T-helper 1 cell treated with Interleukin-12 subunit alpha and Interleukin-12 subunit beta and Interleukin-4 antibody, amounts not matched to agents 30 μg/mL and 1 μg/mL, for 36 hours (primary cell): ENCODE results near the gene PTGIR.

Experiments
- H3K27ac Mint-ChIP-seq: one replicate; pipeline ENCODE4 v1.8.0; 2021; ENCODE audit warnings: mild to moderate bottlenecking, mixed read lengths
- H3K27me3 Mint-ChIP-seq: one replicate; pipeline ENCODE4 v1.8.0; 2021; ENCODE audit warnings: low read depth, mixed read lengths
- H3K36me3 Mint-ChIP-seq: one replicate; pipeline ENCODE4 v1.8.0; 2021; ENCODE audit warnings: low read depth, mixed read lengths
- H3K4me1 Mint-ChIP-seq: one replicate; pipeline ENCODE4 v1.8.0; 2021; ENCODE audit warnings: low read depth, mixed read lengths
- H3K4me3 Mint-ChIP-seq: one replicate; pipeline ENCODE4 v1.8.0; 2021; ENCODE audit warnings: mild to moderate bottlenecking, moderate library complexity, mixed read lengths
- H3K9me3 Mint-ChIP-seq: one replicate; pipeline ENCODE4 v1.8.0; 2021; ENCODE audit warnings: mixed read lengths

Gene PTGIR

GRCh38 chr19:46624958-46625661 lies at the start of gene PTGIR:
TSS of gene PTGIR (minus strand) at chr19:46625089. CDS start at chr19:46624225, 864 bp downstream.
- peak within 1 kb of the TSS; percentile 96 for H3K4me3 Mint-ChIP-seq
- no peaks in the 10 kb centered on the region for H3K9me3 Mint-ChIP-seq
- H3K27ac Mint-ChIP-seq: peak within 1 kb of the TSS; percentile 92
- peaks cover 29% of the 10 kb centered on the region for H3K36me3 Mint-ChIP-seq
- no peaks in the 10 kb centered on the region for H3K27me3 Mint-ChIP-seq
- H3K4me1 Mint-ChIP-seq: peaks cover 40% of the 10 kb centered on the region

DNA sequence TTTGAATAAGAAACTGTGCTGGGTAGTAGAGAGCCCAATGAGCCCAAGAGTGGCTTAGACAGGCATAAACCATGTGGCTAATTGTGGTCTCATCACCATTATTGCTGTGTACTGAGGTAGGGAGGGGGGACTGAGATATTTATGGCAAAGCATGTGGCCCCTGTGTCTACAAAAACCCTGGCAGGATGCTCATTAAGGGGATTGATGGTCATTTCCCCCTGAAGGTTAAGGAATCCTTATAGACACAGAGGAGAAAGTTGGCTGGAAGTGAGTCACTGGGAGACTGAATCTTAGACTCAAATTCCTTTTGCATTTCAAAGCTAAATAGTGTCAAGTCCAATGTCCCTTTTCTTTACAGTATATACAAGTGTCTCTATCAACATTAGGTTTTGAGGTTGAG lies 45.9 kb upstream of the PTGIR start:
- no peak overlapping the region for H3K27ac Mint-ChIP-seq
- H3K36me3 Mint-ChIP-seq: peaks cover 39% of the 10 kb centered on the region
- H3K4me1 Mint-ChIP-seq: no peaks in the 10 kb centered on the region

DNA sequence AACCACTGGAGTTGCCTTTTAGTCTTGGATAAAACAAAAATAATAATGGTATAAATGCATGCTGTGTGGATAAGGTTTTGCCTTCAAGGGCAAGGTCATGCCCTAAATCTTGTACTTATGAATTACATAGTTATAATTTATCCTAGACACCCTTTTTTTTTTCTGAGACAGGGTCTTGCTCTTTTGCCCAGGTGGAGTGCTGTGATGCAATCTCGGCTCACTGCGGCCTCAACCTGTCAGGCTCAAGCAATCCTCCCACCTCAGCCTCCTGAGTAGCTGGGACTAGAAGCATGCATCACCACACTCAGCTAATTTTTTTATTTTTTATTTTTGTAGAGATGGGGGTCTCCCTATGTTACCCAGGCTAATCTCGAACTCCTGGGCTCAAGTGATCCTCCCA lies 43.8 kb upstream of the PTGIR start:
- Mint-ChIP-seq H3K9me3 (no peaks in the 10 kb centered on the region), H3K27ac (no peak overlapping the region), H3K27me3 (peaks cover 5% of the 10 kb centered on the region), H3K4me3 (no peak overlapping the region), H3K36me3 (peaks cover 20% of the 10 kb centered on the region), H3K4me1 (no peaks in the 10 kb centered on the region)

More for the DNA sequence above, 45.9 kb upstream of the PTGIR start:
- no peak overlapping the region for H3K4me3 Mint-ChIP-seq
- H3K27me3 Mint-ChIP-seq: no peaks in the 10 kb centered on the region
- no peaks in the 10 kb centered on the region for H3K9me3 Mint-ChIP-seq

- peaks cover 14% of the 10 kb centered on the region for H3K27me3 Mint-ChIP-seq
- no peaks in the 10 kb centered on the region for H3K9me3 Mint-ChIP-seq
- H3K36me3 Mint-ChIP-seq: no peaks in the 10 kb centered on the region
- no peak overlapping the region for H3K27ac Mint-ChIP-seq
- peaks cover 8% of the 10 kb centered on the region for H3K4me1 Mint-ChIP-seq
- H3K4me3 Mint-ChIP-seq: no peak overlapping the region
These were observed 40.2 kb upstream of the PTGIR start for GRCh38 chr19:46665072-46665471.

- no peaks in the 10 kb centered on the region for H3K36me3 Mint-ChIP-seq
- peaks cover 11% of the 10 kb centered on the region for H3K4me1 Mint-ChIP-seq
- H3K27me3 Mint-ChIP-seq: peaks cover 33% of the 10 kb centered on the region
- peak overlapping the region; percentile 86 for H3K27ac Mint-ChIP-seq
- peak overlapping the region; percentile 79 for H3K4me3 Mint-ChIP-seq
- H3K9me3 Mint-ChIP-seq: no peaks in the 10 kb centered on the region
These were observed 37.1 kb upstream of the PTGIR start for GRCh38 chr19:46661735-46662592.

DNA sequence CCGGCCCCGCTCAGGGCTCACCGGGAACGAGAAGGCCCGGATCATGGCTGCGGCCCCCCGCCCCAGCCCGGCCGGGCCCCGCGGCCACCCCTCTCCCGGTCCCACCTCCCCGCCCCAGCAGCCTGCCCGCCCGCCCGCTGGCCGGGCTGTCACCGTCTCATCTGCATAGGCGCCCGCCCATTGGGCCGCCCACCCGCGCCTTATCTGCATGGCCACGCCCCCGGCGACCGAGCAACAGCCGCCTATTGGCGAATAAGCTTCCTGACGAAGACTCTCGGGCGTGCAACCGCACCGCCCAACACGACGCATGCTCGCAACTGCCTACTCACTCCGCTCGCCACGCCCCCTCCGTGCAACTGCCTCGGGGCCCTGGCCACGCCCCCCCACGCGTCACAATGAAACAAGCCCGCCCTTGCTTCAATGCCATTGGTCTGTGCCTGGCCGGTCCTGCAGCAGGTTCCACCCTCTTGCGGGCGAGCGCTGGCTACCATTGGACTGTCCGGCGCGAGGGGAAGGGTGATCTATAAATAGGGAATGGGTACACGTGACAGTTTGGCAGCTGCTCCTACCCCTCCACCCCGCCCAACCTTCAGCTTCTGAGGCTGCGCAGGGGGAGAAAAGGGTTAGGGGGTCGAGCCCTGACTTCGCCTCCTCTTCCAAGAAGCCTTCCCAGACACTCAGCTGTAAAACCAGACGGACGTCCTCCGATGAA lies 36.3 kb upstream of the PTGIR start, which contains the start of gene DACT3:
TSS of gene DACT3 (minus strand) at position 163 of the 712 bp plus-strand sequence. CDS start at position 45, 118 bp downstream.
- peak within 1 kb of the TSS; percentile 79 for H3K4me3 Mint-ChIP-seq
- peaks cover 39% of the 10 kb centered on the region for H3K27me3 Mint-ChIP-seq
- peaks cover 11% of the 10 kb centered on the region for H3K4me1 Mint-ChIP-seq
- H3K36me3 Mint-ChIP-seq: no peaks in the 10 kb centered on the region
- no peaks in the 10 kb centered on the region for H3K9me3 Mint-ChIP-seq
- H3K27ac Mint-ChIP-seq: peak within 1 kb of the TSS; percentile 86

GRCh38 chr19:46660551-46661019 lies 35.7 kb upstream of the PTGIR start:
- Mint-ChIP-seq H3K4me3 (peak overlapping the region; percentile 46), H3K36me3 (no peaks in the 10 kb centered on the region), H3K9me3 (no peaks in the 10 kb centered on the region), H3K4me1 (peaks cover 11% of the 10 kb centered on the region), H3K27me3 (peaks cover 39% of the 10 kb centered on the region), H3K27ac (no peak overlapping the region)

DNA sequence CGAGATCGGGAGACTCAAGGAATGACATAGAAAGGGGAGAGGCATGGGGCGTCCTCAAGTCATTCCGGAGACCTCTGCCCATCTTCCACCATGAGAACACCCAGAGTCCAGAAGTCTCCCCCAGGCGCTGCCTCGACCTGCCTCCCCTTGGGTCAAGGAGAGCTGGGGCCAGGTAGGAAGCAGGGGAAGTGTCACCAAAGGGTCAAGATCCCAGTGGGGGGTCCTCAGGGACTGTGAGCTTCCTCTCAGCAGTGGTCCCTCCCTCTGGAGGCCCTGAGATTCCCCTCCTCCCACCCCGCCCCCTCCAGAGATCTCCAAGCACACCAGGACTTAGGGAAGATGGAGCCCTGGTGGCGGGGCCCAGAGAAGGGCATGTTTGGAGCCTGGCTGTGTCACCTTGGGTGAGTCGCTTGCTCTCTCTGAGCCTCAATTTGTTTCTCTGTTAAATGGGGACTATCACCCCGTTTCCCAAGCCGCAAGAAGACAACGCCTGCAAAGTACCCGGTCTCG lies 35.2 kb upstream of the PTGIR start:
- peaks cover 11% of the 10 kb centered on the region for H3K4me1 Mint-ChIP-seq
- peak overlapping the region; percentile 13 for H3K27ac Mint-ChIP-seq
- peaks cover 41% of the 10 kb centered on the region for H3K27me3 Mint-ChIP-seq
- H3K9me3 Mint-ChIP-seq: no peaks in the 10 kb centered on the region
- H3K36me3 Mint-ChIP-seq: no peaks in the 10 kb centered on the region
- H3K4me3 Mint-ChIP-seq: peak overlapping the region; percentile 71

GRCh38 chr19:46659151-46660007 lies 34.5 kb upstream of the PTGIR start:
- Mint-ChIP-seq H3K36me3 (no peaks in the 10 kb centered on the region), H3K27me3 (peaks cover 44% of the 10 kb centered on the region), H3K9me3 (no peaks in the 10 kb centered on the region), H3K4me3 (peak overlapping the region; percentile 71), H3K4me1 (peaks cover 11% of the 10 kb centered on the region), H3K27ac (peak overlapping the region; percentile 13)

GRCh38 chr19:46656541-46656940 lies 31.7 kb upstream of the PTGIR start:
- Mint-ChIP-seq H3K27ac (no peak overlapping the region), H3K9me3 (no peaks in the 10 kb centered on the region), H3K4me3 (no peak overlapping the region), H3K4me1 (peaks cover 4% of the 10 kb centered on the region), H3K36me3 (no peaks in the 10 kb centered on the region), H3K27me3 (peaks cover 45% of the 10 kb centered on the region)

- no peaks in the 10 kb centered on the region for H3K9me3 Mint-ChIP-seq
- no peak overlapping the region for H3K27ac Mint-ChIP-seq
- no peak overlapping the region for H3K4me3 Mint-ChIP-seq
- peaks cover 1% of the 10 kb centered on the region for H3K4me1 Mint-ChIP-seq
- H3K27me3 Mint-ChIP-seq: peaks cover 55% of the 10 kb centered on the region
- H3K36me3 Mint-ChIP-seq: peaks cover 2% of the 10 kb centered on the region
These were observed 29.8 kb upstream of the PTGIR start for GRCh38 chr19:46654621-46655152.

GRCh38 chr19:46650445-46650844 lies 25.6 kb upstream of the PTGIR start:
- peaks cover 5% of the 10 kb centered on the region for H3K9me3 Mint-ChIP-seq
- H3K36me3 Mint-ChIP-seq: peaks cover 10% of the 10 kb centered on the region
- peaks cover 6% of the 10 kb centered on the region for H3K4me1 Mint-ChIP-seq
- H3K4me3 Mint-ChIP-seq: no peak overlapping the region
- H3K27me3 Mint-ChIP-seq: peaks cover 63% of the 10 kb centered on the region
- no peak overlapping the region for H3K27ac Mint-ChIP-seq
